CD14-positive monocyte (primary cell): ENCODE measurements around the gene SYTL5. TPM values are rescaled to one million over a fixed set of nuclear protein-coding genes. Genes with fewer than 3 reads are reported as not detected.

ENCODE experiments used
- DNase-seq, 3 donors: peaks; one replicate each; pipeline ENCODE4 v3.0.0-alpha.2; 2011 to 2022
- H2AFZ ChIP-seq: 2 replicates; pipeline ENCODE4 v1.6.0; 2012; ENCODE audit warnings: mild to moderate bottlenecking, low read depth, low read length, inconsistent platforms; ENCODE audit not compliant: insufficient read depth, poor library complexity, severe bottlenecking
- H3K27ac ChIP-seq, 2 donors: 1 replicate in 1 of 2; 2 replicates in 1 of 2; pipeline ENCODE4 v1.5.1; 2012 to 2013; ENCODE audit warnings: low read length in 2 of 2, control low read depth in 1 of 2, inconsistent platforms in 1 of 2, low read depth in 1 of 2, mild to moderate bottlenecking in 1 of 2
- H3K27me3 ChIP-seq, 2 donors: one replicate each; pipeline versions ENCODE4 v1.6.0 to v1.6.1; 2011 to 2013; ENCODE audit warnings: low read length in 2 of 2; ENCODE audit not compliant: control insufficient read depth in 2 of 2, insufficient read depth in 2 of 2
- H3K36me3 ChIP-seq, 2 donors: replicated peaks in 1 of 2; 1 replicate in 1 of 2; 2 replicates in 1 of 2; pipeline versions ENCODE4 v1.5.1 to v1.6.1; 2012 to 2013; ENCODE audit warnings: low read length in 2 of 2, control low read depth in 1 of 2, inconsistent platforms in 1 of 2, mild to moderate bottlenecking in 1 of 2; ENCODE audit not compliant: insufficient read depth in 2 of 2, control insufficient read depth in 1 of 2
- H3K4me1 ChIP-seq, 2 donors: 1 replicate in 1 of 2; 2 replicates in 1 of 2; pipeline versions ENCODE4 v1.5.1 to v1.6.1; 2012 to 2013; ENCODE audit warnings: low read length in 2 of 2, control low read depth in 1 of 2, inconsistent platforms in 1 of 2, mild to moderate bottlenecking in 1 of 2, moderate library complexity in 1 of 2; ENCODE audit not compliant: insufficient read depth in 2 of 2, control insufficient read depth in 1 of 2
- H3K4me2 ChIP-seq: replicated peaks from 2 replicates; pipeline ENCODE3; 2012; ENCODE audit warnings: low read length, moderate library complexity, mild to moderate bottlenecking; ENCODE audit not compliant: poor library complexity, severe bottlenecking; ENCODE audit errors: extremely low read depth
- H3K4me3 ChIP-seq, 3 experiments: fragments of 200-600 bp in 1 of 3; sonication (generic) in 1 of 3; replicated peaks in 1 of 3; 1 replicate in 2 of 3; 2 replicates in 1 of 3; pipeline ENCODE4 v1.5.1; 2011 to 2013; ENCODE audit warnings: low read length in 3 of 3, mild to moderate bottlenecking in 3 of 3, control low read depth in 2 of 3, low read depth in 2 of 3, inconsistent platforms in 1 of 3, moderate library complexity in 1 of 3
- H3K79me2 ChIP-seq: 2 replicates; pipeline ENCODE4 v1.6.0; 2012; ENCODE audit warnings: mild to moderate bottlenecking, control low read depth, inconsistent platforms, low read length, moderate library complexity; ENCODE audit not compliant: insufficient read depth
- H3K9ac ChIP-seq: 2 replicates; pipeline ENCODE4 v1.6.0; 2017; ENCODE audit warnings: low read length, mild to moderate bottlenecking; ENCODE audit not compliant: insufficient read depth, poor library complexity, severe bottlenecking
- H3K9me3 ChIP-seq, 2 donors: replicated peaks in 1 of 2; 1 replicate in 1 of 2; 2 replicates in 1 of 2; pipeline versions ENCODE4 v1.5.1 to v1.6.1; 2012 to 2013; ENCODE audit warnings: low read length in 2 of 2, control low read depth in 1 of 2; ENCODE audit not compliant: control insufficient read depth in 1 of 2, insufficient read depth in 1 of 2
- H4K20me1 ChIP-seq: 2 replicates; pipeline ENCODE4 v1.6.0; 2012; ENCODE audit warnings: mild to moderate bottlenecking, low read length, control low read depth, moderate library complexity; ENCODE audit not compliant: insufficient read depth
- H3K27ac Mint-ChIP-seq, 7 donors: one replicate each; pipeline ENCODE4 v1.8.0; 2020; ENCODE audit warnings: mild to moderate bottlenecking in 7 of 7, mixed read lengths in 7 of 7, moderate library complexity in 6 of 7, inconsistent platforms in 2 of 7
- H3K27me3 Mint-ChIP-seq, 3 donors: one replicate each; pipeline ENCODE4 v1.8.0; 2021 to 2022; ENCODE audit warnings: low read depth in 3 of 3, mild to moderate bottlenecking in 3 of 3, mixed read lengths in 3 of 3, moderate library complexity in 3 of 3, inconsistent platforms in 1 of 3
- H3K36me3 Mint-ChIP-seq, 2 donors: one replicate each; pipeline ENCODE4 v1.8.0; 2020; ENCODE audit warnings: mixed read lengths in 2 of 2, inconsistent platforms in 1 of 2, mild to moderate bottlenecking in 1 of 2
- H3K4me1 Mint-ChIP-seq: one replicate; pipeline ENCODE4 v1.8.0; 2020; ENCODE audit warnings: mild to moderate bottlenecking, mixed read lengths
- H3K4me3 Mint-ChIP-seq, 2 donors: one replicate each; pipeline ENCODE4 v1.8.0; 2020; ENCODE audit warnings: mild to moderate bottlenecking in 2 of 2, mixed read lengths in 2 of 2, moderate library complexity in 1 of 2
- H3K9me3 Mint-ChIP-seq, 7 donors: one replicate each; pipeline ENCODE4 v1.8.0; 2020 to 2022; ENCODE audit warnings: mixed read lengths in 7 of 7, mild to moderate bottlenecking in 6 of 7, moderate library complexity in 6 of 7, inconsistent platforms in 2 of 7
- WGBS: methylation state at CpG from one replicate; pipeline ENCODE4 v1.1.5; 2013; ENCODE audit warnings: missing lambda C conversion rate; ENCODE audit not compliant: insufficient coverage; 5-methylcytosine and 5-hydroxymethylcytosine counted together
- intact Hi-C, 2 donors: fragments of 100-400 bp; cut with micrococcal nuclease; formaldehyde crosslinking; loops; one replicate each; pipeline versions ENCODE4 v1.15.0 to v1.15.1; 2023
- polyA plus RNA-seq, 3 donors: library from polyadenylated mRNA; depleted of rRNA in 1 of 3; unstranded in 2 of 3; stranded (reverse) in 1 of 3; fragments of 300-500 nt in 2 of 3; fragments of >200 nt in 1 of 3; fragmentation: Illumina TruSeq in 2 of 3; gene quantifications; 1 replicate in 2 of 3; 2 replicates in 1 of 3; pipeline ENCODE4 v1.2.3, GENCODE V29; 2012 to 2021
- TF ChIP-seq, protein P1 (sequence below): fragments of 200-600 bp; IDR thresholded peaks from one replicate; pipeline ENCODE4 v1.8.0; 2022; ENCODE audit warnings: antibody characterized with exemption, mild to moderate bottlenecking

SYTL5 gene
- polyA plus RNA-seq, 3 donors: not detected

DNA sequence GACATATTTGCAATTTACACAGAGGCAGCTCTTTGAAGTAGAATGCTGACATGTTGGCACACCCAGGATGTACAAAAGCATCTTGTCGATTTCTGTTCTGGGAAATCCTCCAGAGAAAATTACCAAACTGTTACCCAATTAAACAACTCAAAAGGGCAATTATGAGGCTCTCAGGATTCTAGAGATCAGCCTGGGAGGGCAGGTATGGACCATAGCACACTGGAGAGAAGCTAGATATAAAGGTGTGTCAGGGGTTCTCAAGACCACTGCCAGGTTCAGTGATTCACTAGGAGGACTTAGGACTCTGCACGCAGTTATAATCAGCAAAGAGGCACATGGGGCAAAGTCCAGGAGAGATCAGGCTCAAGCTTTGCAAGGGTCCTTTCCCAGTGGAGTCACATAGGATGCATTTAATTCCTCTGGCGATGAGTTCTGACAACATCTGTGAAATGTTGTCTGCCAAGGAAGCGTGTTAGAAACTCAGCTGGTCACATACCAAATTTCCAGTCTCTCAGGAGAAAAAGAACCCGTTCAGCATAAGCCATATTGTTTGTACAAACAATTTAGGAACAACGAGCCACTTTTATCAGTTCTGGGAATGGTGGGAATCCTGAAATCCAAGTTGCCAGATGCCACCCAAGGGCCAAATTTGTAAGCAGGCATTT lies 100.8 kb downstream of the SYTL5 start:
- no peak overlapping the region for H3K4me3 Mint-ChIP-seq
- WGBS: 80% methylated on average over 1 of the region's 6 CpGs
- Histone ChIP-seq H3K9ac (no peak overlapping the region), H3K4me1 (peaks cover 0 to 10% of the 10 kb centered on the region in 2 donors), H3K27me3 (no peaks in the 10 kb centered on the region), H3K4me2 (no peak overlapping the region), H4K20me1 (no peaks in the 10 kb centered on the region), H2AFZ (no peak overlapping the region), H3K27ac (no peak overlapping the region), H3K4me3 (no peak overlapping the region), H3K9me3 (no peaks in the 10 kb centered on the region), H3K36me3 (no peaks in the 10 kb centered on the region), H3K79me2 (no peaks in the 10 kb centered on the region)
- peaks cover 17% of the 10 kb centered on the region for H3K4me1 Mint-ChIP-seq
- peaks cover 0 to 3% (median 1%) of the 10 kb centered on the region in 7 donors for H3K9me3 Mint-ChIP-seq
- H3K27ac Mint-ChIP-seq: no peak overlapping the region
- no peak for DNase-seq
- no peaks in the 10 kb centered on the region for H3K36me3 Mint-ChIP-seq
- TF ChIP-seq, protein P1, sequence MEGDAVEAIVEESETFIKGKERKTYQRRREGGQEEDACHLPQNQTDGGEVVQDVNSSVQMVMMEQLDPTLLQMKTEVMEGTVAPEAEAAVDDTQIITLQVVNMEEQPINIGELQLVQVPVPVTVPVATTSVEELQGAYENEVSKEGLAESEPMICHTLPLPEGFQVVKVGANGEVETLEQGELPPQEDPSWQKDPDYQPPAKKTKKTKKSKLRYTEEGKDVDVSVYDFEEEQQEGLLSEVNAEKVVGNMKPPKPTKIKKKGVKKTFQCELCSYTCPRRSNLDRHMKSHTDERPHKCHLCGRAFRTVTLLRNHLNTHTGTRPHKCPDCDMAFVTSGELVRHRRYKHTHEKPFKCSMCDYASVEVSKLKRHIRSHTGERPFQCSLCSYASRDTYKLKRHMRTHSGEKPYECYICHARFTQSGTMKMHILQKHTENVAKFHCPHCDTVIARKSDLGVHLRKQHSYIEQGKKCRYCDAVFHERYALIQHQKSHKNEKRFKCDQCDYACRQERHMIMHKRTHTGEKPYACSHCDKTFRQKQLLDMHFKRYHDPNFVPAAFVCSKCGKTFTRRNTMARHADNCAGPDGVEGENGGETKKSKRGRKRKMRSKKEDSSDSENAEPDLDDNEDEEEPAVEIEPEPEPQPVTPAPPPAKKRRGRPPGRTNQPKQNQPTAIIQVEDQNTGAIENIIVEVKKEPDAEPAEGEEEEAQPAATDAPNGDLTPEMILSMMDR: no peak
- H3K27me3 Mint-ChIP-seq: peaks cover 0 to 2% (median 0%) of the 10 kb centered on the region in 3 donors
- intact Hi-C loops: no loop called here

DNA sequence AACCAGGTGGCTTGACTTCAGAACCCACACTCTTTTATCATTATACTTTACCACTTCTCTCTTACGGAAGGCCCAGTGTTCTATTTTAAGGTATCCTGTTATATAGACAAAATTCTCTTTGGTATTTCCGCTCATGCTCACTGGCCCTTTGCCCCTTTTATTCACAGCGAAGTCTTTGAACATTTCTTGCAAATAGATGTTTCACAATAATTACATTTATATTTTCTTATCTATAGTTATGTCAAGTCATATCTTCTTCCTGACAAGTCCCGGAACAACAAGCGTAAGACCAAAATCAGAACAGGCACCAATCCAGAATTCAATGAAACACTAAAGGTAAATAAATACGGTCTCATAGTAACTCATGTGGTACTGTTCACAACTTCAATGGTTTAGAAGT lies 102.0 kb downstream of the SYTL5 start:
- no peak overlapping the region for H3K4me3 ChIP-seq
- H3K79me2 ChIP-seq: no peaks in the 10 kb centered on the region
- no peaks in the 10 kb centered on the region for H3K9me3 ChIP-seq
- H3K4me2 ChIP-seq: no peak overlapping the region
- no peaks in the 10 kb centered on the region for H3K36me3 ChIP-seq
- TF ChIP-seq, protein P1: no peak
- Mint-ChIP-seq H3K4me3 (no peak overlapping the region), H3K36me3 (no peaks in the 10 kb centered on the region), H3K9me3 (peaks cover 0 to 2% (median 0%) of the 10 kb centered on the region in 7 donors), H3K27ac (no peak overlapping the region), H3K4me1 (peaks cover 17% of the 10 kb centered on the region), H3K27me3 (no peaks in the 10 kb centered on the region)
- no peaks in the 10 kb centered on the region for H3K27me3 ChIP-seq
- H3K4me1 ChIP-seq: peaks cover 0 to 10% of the 10 kb centered on the region in 2 donors
- no peaks in the 10 kb centered on the region for H4K20me1 ChIP-seq
- H3K27ac ChIP-seq: no peak overlapping the region
- no peak overlapping the region for H2AFZ ChIP-seq
- intact Hi-C loops: no loop called here
- no peak for DNase-seq
- WGBS: no CpG with 5 or more reads among the region's 6 CpGs
- H3K9ac ChIP-seq: no peak overlapping the region
